Activated B cell treated with CpG ODN at 0.5 μM for 24 hours (primary cell): Measurements from ENCODE around the gene GORASP1. TPM values are rescaled to one million over a fixed set of nuclear protein-coding genes. Genes with fewer than 3 reads are reported as not detected.

Source experiments
- ATAC-seq: fragments of 200-7000 bp; cut with Tn5 transposase; one replicate; pipeline ENCODE4 v1.10.0; 2021; ENCODE audit warnings: low read depth, mild to moderate bottlenecking, moderate library complexity
- CTCF ChIA-PET: fragments of 350-600 bp; sonication (Branson Sonifier 250); formaldehyde crosslinking; loops from one replicate; lab custom pipeline; 2021; ENCODE audit warnings: antibody characterized with exemption; lab: Charles Lee
- POLR2A ChIA-PET: fragments of 350-600 bp; sonication (Branson Sonifier 250); formaldehyde crosslinking; loops from one replicate; lab custom pipeline; 2021; ENCODE audit warnings: antibody characterized with exemption; lab: Charles Lee
- DNase-seq: peaks from one replicate; pipeline ENCODE4 v3.0.0; 2022
- H3K27ac Mint-ChIP-seq: one replicate; pipeline ENCODE4 v1.8.0; 2020; ENCODE audit warnings: mixed read lengths
- H3K27me3 Mint-ChIP-seq: one replicate; pipeline ENCODE4 v1.8.0; 2021; ENCODE audit warnings: mixed read lengths
- H3K36me3 Mint-ChIP-seq: one replicate; pipeline ENCODE4 v1.8.0; 2021; ENCODE audit warnings: low read depth, mixed read lengths
- H3K4me1 Mint-ChIP-seq: one replicate; pipeline ENCODE4 v1.8.0; 2021; ENCODE audit warnings: mixed read lengths
- H3K4me3 Mint-ChIP-seq: one replicate; pipeline ENCODE4 v1.8.0; 2020; ENCODE audit warnings: mild to moderate bottlenecking, mixed read lengths
- H3K9me3 Mint-ChIP-seq: one replicate; pipeline ENCODE4 v1.8.0; 2020; ENCODE audit warnings: mixed read lengths
- CTCF ChIP-seq: fragments of 200-600 bp; IDR thresholded peaks from one replicate; pipeline ENCODE4 v1.8.0; 2022; ENCODE audit warnings: antibody characterized with exemption, mild to moderate bottlenecking
- intact Hi-C: fragments of 100-400 bp; cut with micrococcal nuclease; formaldehyde crosslinking; loops from one replicate; pipeline ENCODE4 v1.15.1; 2024
- total RNA-seq: library from RNA; stranded (reverse); gene quantifications from 2 replicates; pipeline ENCODE4 v1.2.3, GENCODE V29; 2022

GORASP1 gene
- total RNA-seq, 1 donor from 2014 or later, result 47.8 TPM

GRCh38 chr3:39114456-39114855 lies 7.0 kb upstream of the GORASP1 start:
- H3K36me3 Mint-ChIP-seq, result peaks cover 56% of the 10 kb centered on the region
- DNase-seq (no peak), ATAC-seq (no peak)
- no peaks in the 10 kb centered on the region for H3K27me3 Mint-ChIP-seq
- CTCF ChIA-PET, result no interaction called here
- H3K9me3 Mint-ChIP-seq, result no peaks in the 10 kb centered on the region
- TF ChIP-seq CTCF, result no peak
- intact Hi-C loops, result no loop called here
- H3K4me1 Mint-ChIP-seq, result peaks cover 17% of the 10 kb centered on the region
- H3K4me3 Mint-ChIP-seq, result no peak overlapping the region
- peak overlapping the region; percentile 30 for H3K27ac Mint-ChIP-seq
- POLR2A ChIA-PET, result interaction anchor here (0.7 kb wide), 1 partner anchor 35 kb away, joined by 5 read pairs; no protein-coding TSS in a partner anchor

GRCh38 chr3:39113291-39113690 lies 5.9 kb upstream of the GORASP1 start:
- POLR2A ChIA-PET, result no interaction called here
- Mint-ChIP-seq H3K36me3 (peaks cover 51% of the 10 kb centered on the region), H3K9me3 (no peaks in the 10 kb centered on the region), H3K27ac (no peak overlapping the region), H3K4me3 (no peak overlapping the region), H3K27me3 (no peaks in the 10 kb centered on the region), H3K4me1 (peaks cover 26% of the 10 kb centered on the region)
- DNase-seq, result no peak
- ATAC-seq, result no peak
- TF ChIP-seq CTCF, result no peak
- intact Hi-C loops, result no loop called here
- CTCF ChIA-PET, result no interaction called here

GRCh38 chr3:39112535-39112934 lies 5.1 kb upstream of the GORASP1 start:
- H3K4me3 Mint-ChIP-seq, result no peak overlapping the region
- H3K36me3 Mint-ChIP-seq, result peaks cover 51% of the 10 kb centered on the region
- H3K27ac Mint-ChIP-seq, result no peak overlapping the region
- TF ChIP-seq CTCF, result no peak
- no peak for DNase-seq
- ATAC-seq, result no peak
- ChIA-PET CTCF (no interaction called here), POLR2A (no interaction called here)
- no peaks in the 10 kb centered on the region for H3K9me3 Mint-ChIP-seq
- peaks cover 26% of the 10 kb centered on the region for H3K4me1 Mint-ChIP-seq
- intact Hi-C loops, result no loop called here
- H3K27me3 Mint-ChIP-seq, result no peaks in the 10 kb centered on the region

GRCh38 chr3:39112113-39112512 lies 4.7 kb upstream of the GORASP1 start:
- ChIA-PET POLR2A (no interaction called here), CTCF (no interaction called here)
- H3K9me3 Mint-ChIP-seq, result no peaks in the 10 kb centered on the region
- TF ChIP-seq CTCF, result no peak
- no peak for ATAC-seq
- peaks cover 49% of the 10 kb centered on the region for H3K36me3 Mint-ChIP-seq
- intact Hi-C loops, result no loop called here
- H3K4me3 Mint-ChIP-seq, result no peak overlapping the region
- H3K27ac Mint-ChIP-seq, result no peak overlapping the region
- H3K27me3 Mint-ChIP-seq, result no peaks in the 10 kb centered on the region
- no peak for DNase-seq
- H3K4me1 Mint-ChIP-seq, result peaks cover 26% of the 10 kb centered on the region

- no peak for TF ChIP-seq CTCF
- Mint-ChIP-seq H3K4me1 (peaks cover 43% of the 10 kb centered on the region), H3K9me3 (no peaks in the 10 kb centered on the region), H3K27ac (peak overlapping the region; percentile 91), H3K27me3 (no peaks in the 10 kb centered on the region), H3K36me3 (peaks cover 44% of the 10 kb centered on the region), H3K4me3 (no peak overlapping the region)
- POLR2A ChIA-PET, result interaction anchor here (2.3 kb wide), 1 partner anchor 18 kb away, joined by 9 read pairs; no protein-coding TSS in a partner anchor
- DNase-seq (no peak), ATAC-seq (no peak)
- CTCF ChIA-PET, result interaction anchor here (1.4 kb wide), 1 partner anchor 9 kb away, joined by 8 read pairs; no protein-coding TSS in a partner anchor
- intact Hi-C loops, result no loop called here
Measured at GRCh38 chr3:39110041-39110639, 2.7 kb upstream of the GORASP1 start.
